ENCODE data around the gene MPP7.

Gene MPP7

GRCh38 chr10:28307267-28307666, 4.4 kb upstream of the MPP7 start:
- in situ Hi-C loops (cut with HindIII; ENCODE audit: low sequenced_read_pairs) = no loop called here

GRCh38 chr10:28305553-28305952, 2.7 kb upstream of the MPP7 start:
- in situ Hi-C loops (cut with HindIII; ENCODE audit: low sequenced_read_pairs) = no loop called here

GRCh38 chr10:28304032-28304571, 1.2 kb upstream of the MPP7 start:
- in situ Hi-C loops (cut with HindIII; ENCODE audit: low sequenced_read_pairs) = no loop called here

GRCh38 chr10:28302012-28302637, 739 bp downstream of the MPP7 start:
- in situ Hi-C loops (cut with HindIII; ENCODE audit: low sequenced_read_pairs) = no loop called here

GRCh38 chr10:28300027-28300426, 2.8 kb downstream of the MPP7 start:
- in situ Hi-C loops (cut with HindIII; ENCODE audit: low sequenced_read_pairs) = no loop called here

GRCh38 chr10:28298951-28299350, 3.9 kb downstream of the MPP7 start:
- in situ Hi-C loops (cut with HindIII; ENCODE audit: low sequenced_read_pairs) = no loop called here

GRCh38 chr10:28296023-28296422, 6.8 kb downstream of the MPP7 start:
- in situ Hi-C loops (cut with HindIII; ENCODE audit: low sequenced_read_pairs) = no loop called here

- in situ Hi-C loops (cut with HindIII; ENCODE audit: low sequenced_read_pairs) = no loop called here
These were observed 7.5 kb downstream of the MPP7 start for GRCh38 chr10:28295336-28295735.

GRCh38 chr10:28294809-28295208, 8.1 kb downstream of the MPP7 start:
- in situ Hi-C loops (cut with HindIII; ENCODE audit: low sequenced_read_pairs) = no loop called here

- in situ Hi-C loops (cut with HindIII; ENCODE audit: low sequenced_read_pairs) = no loop called here
These were observed 8.7 kb downstream of the MPP7 start for GRCh38 chr10:28294169-28294532.

- in situ Hi-C loops (cut with HindIII; ENCODE audit: low sequenced_read_pairs) = no loop called here
These were observed 9.4 kb downstream of the MPP7 start for GRCh38 chr10:28293236-28294168.

- in situ Hi-C loops (cut with HindIII; ENCODE audit: low sequenced_read_pairs) = no loop called here
These were observed 11.0 kb downstream of the MPP7 start for GRCh38 chr10:28291881-28292297.

- in situ Hi-C loops (cut with HindIII; ENCODE audit: low sequenced_read_pairs) = no loop called here
These were observed 17.0 kb downstream of the MPP7 start for GRCh38 chr10:28285816-28286215.

- in situ Hi-C loops (cut with HindIII; ENCODE audit: low sequenced_read_pairs) = no loop called here
These were observed 18.7 kb downstream of the MPP7 start for GRCh38 chr10:28284126-28284525.

GRCh38 chr10:28283251-28283650, 19.6 kb downstream of the MPP7 start:
- in situ Hi-C loops (cut with HindIII; ENCODE audit: low sequenced_read_pairs) = no loop called here

GRCh38 chr10:28282336-28282735, 20.5 kb downstream of the MPP7 start:
- in situ Hi-C loops (cut with HindIII; ENCODE audit: low sequenced_read_pairs) = no loop called here

GRCh38 chr10:28281726-28282315, 21.0 kb downstream of the MPP7 start:
- in situ Hi-C loops (cut with HindIII; ENCODE audit: low sequenced_read_pairs) = no loop called here

GRCh38 chr10:28280652-28281051, 22.2 kb downstream of the MPP7 start:
- in situ Hi-C loops (cut with HindIII; ENCODE audit: low sequenced_read_pairs) = no loop called here

GRCh38 chr10:28279878-28280277, 23.0 kb downstream of the MPP7 start:
- in situ Hi-C loops (cut with HindIII; ENCODE audit: low sequenced_read_pairs) = no loop called here

- in situ Hi-C loops (cut with HindIII; ENCODE audit: low sequenced_read_pairs) = no loop called here
These were observed 24.0 kb downstream of the MPP7 start for GRCh38 chr10:28278842-28279241.

- in situ Hi-C loops (cut with HindIII; ENCODE audit: low sequenced_read_pairs) = no loop called here
These were observed 26.5 kb downstream of the MPP7 start for GRCh38 chr10:28276384-28276783.

- in situ Hi-C loops (cut with HindIII; ENCODE audit: low sequenced_read_pairs) = no loop called here
These were observed 28.4 kb downstream of the MPP7 start for GRCh38 chr10:28274475-28274874.

All from endothelial cell of hepatic sinusoid (primary cell).